SK-N-SH treated with all-trans-retinoic acid at 6 μM for 48 hours (cell line): ENCODE data around the gene HELZ.

Source experiments
- ARNTL ChIP-seq: fragments of 450-650 bp; formaldehyde crosslinking; IDR thresholded peaks from 2 replicates; pipeline ENCODE4 v1.5.0; 2020; ENCODE audit warnings: low read depth, mild to moderate bottlenecking, moderate library complexity, borderline replicate concordance
- CREB5 ChIP-seq: fragments of 250-450 bp; sonication (Bioruptor Pico); IDR thresholded peaks from 2 replicates; pipeline ENCODE4 v1.5.1; 2020; ENCODE audit warnings: low read depth, mild to moderate bottlenecking, moderate library complexity
- ISL1 ChIP-seq: fragments of 250-450 bp; sonication (Bioruptor Pico); IDR thresholded peaks from 2 replicates; pipeline ENCODE4 v2.1.2; 2022; ENCODE audit warnings: mild to moderate bottlenecking, moderate library complexity
- SNAI2 ChIP-seq: fragments of 250-450 bp; sonication (Bioruptor Pico); IDR thresholded peaks from 2 replicates; pipeline ENCODE4 v1.5.0; 2020; ENCODE audit warnings: mild to moderate bottlenecking, moderate library complexity
- TOX ChIP-seq: fragments of 250-450 bp; sonication (Bioruptor Pico); IDR thresholded peaks from 2 replicates; pipeline ENCODE4 v1.8.0; 2021; ENCODE audit warnings: mild to moderate bottlenecking, moderate library complexity, borderline replicate concordance
- TSHZ2 ChIP-seq: fragments of 250-450 bp; sonication (Bioruptor Pico); IDR thresholded peaks from 2 replicates; pipeline ENCODE4 v1.5.0; 2020; ENCODE audit warnings: mild to moderate bottlenecking, moderate library complexity
- ZNF565 ChIP-seq: fragments of 450-650 bp; formaldehyde crosslinking; conservative IDR thresholded peaks from 2 replicates; pipeline ENCODE4 v1.5.0; 2020; ENCODE audit warnings: low read depth, mild to moderate bottlenecking, moderate library complexity
- TF ChIP-seq, protein P1 (sequence below): fragments of 250-450 bp; sonication (Bioruptor Pico); IDR thresholded peaks from 2 replicates; pipeline ENCODE4 v1.8.0; 2021; ENCODE audit warnings: low read depth, mild to moderate bottlenecking, moderate library complexity, borderline replicate concordance
- TF ChIP-seq, protein P2 (sequence below): fragments of 250-450 bp; sonication (Bioruptor Pico); IDR thresholded peaks from 2 replicates; pipeline ENCODE4 v1.8.0; 2020; ENCODE audit warnings: mild to moderate bottlenecking, moderate library complexity, borderline replicate concordance

DNA sequence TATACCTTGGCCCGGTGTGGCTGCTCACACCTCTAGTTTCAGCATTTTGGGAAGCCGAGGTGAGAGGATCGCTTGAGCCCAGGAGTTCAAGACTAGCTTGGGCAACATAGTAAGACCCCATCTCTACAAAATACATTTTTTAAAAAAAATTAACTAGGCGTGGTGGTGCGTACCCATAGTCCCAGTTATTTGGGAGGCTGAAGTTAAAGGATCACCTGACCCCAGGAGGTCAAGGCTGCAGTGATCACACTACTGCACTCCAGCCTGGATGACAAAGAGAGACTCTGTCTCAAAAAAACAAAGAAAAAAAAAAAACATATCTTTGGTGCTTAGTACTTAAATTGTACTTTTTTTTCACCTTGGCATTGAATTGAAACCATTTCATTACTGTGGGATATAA lies 101.7 kb downstream of the HELZ start:
- no peak for TF ChIP-seq SNAI2 (CRISPR knock-in tag)
- TF ChIP-seq, protein P1, sequence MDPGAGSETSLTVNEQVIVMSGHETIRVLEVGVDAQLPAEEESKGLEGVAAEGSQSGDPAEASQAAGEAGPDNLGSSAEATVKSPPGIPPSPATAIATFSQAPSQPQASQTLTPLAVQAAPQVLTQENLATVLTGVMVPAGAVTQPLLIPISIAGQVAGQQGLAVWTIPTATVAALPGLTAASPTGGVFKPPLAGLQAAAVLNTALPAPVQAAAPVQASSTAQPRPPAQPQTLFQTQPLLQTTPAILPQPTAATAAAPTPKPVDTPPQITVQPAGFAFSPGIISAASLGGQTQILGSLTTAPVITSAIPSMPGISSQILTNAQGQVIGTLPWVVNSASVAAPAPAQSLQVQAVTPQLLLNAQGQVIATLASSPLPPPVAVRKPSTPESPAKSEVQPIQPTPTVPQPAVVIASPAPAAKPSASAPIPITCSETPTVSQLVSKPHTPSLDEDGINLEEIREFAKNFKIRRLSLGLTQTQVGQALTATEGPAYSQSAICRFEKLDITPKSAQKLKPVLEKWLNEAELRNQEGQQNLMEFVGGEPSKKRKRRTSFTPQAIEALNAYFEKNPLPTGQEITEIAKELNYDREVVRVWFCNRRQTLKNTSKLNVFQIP (CRISPR knock-in tag), result no peak
- no peak for TF ChIP-seq TSHZ2 (CRISPR knock-in tag)
- no peak for TF ChIP-seq ZNF565 (CRISPR knock-in tag)
- TF ChIP-seq ARNTL (CRISPR knock-in tag), result no peak
- TF ChIP-seq CREB5 (CRISPR knock-in tag), result no peak
- TF ChIP-seq TOX (CRISPR knock-in tag), result no peak
- TF ChIP-seq ISL1 (CRISPR knock-in tag), result no peak
- TF ChIP-seq, protein P2, sequence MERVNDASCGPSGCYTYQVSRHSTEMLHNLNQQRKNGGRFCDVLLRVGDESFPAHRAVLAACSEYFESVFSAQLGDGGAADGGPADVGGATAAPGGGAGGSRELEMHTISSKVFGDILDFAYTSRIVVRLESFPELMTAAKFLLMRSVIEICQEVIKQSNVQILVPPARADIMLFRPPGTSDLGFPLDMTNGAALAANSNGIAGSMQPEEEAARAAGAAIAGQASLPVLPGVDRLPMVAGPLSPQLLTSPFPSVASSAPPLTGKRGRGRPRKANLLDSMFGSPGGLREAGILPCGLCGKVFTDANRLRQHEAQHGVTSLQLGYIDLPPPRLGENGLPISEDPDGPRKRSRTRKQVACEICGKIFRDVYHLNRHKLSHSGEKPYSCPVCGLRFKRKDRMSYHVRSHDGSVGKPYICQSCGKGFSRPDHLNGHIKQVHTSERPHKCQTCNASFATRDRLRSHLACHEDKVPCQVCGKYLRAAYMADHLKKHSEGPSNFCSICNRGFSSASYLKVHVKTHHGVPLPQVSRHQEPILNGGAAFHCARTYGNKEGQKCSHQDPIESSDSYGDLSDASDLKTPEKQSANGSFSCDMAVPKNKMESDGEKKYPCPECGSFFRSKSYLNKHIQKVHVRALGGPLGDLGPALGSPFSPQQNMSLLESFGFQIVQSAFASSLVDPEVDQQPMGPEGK (CRISPR knock-in tag), result no peak
